ENCODE measurements around the gene UHRF1. TPM values are rescaled to one million over a fixed set of nuclear protein-coding genes. Genes with fewer than 3 reads are reported as not detected.
"Not testable (repeated sequence)": the region's sequence is repeated elsewhere in the genome, so short reads cannot be mapped to it uniquely, and the experiment has no call there.

The UHRF1 gene
- total and polyA plus RNA-seq, 9 donors: 19.2 to 42.5 (median 33.0) TPM

GRCh38 chr19:4873930-4874329, 35.4 kb upstream of the UHRF1 start:
- peaks cover 20% of the 10 kb centered on the region for H3K4me1 ChIP-seq (ENCODE audit: control insufficient read depth, insufficient read depth, low read length)
- H3K27ac ChIP-seq (ENCODE audit: low read length): no peak overlapping the region
- WGBS (ENCODE audit: insufficient coverage): 84% methylated on average over 3 of the region's 3 CpGs
- no peaks in the 10 kb centered on the region for H3K36me3 ChIP-seq (ENCODE audit: control insufficient read depth, insufficient read depth, low read length)
- no peaks in the 10 kb centered on the region for H3K9me3 ChIP-seq (replicated peaks; ENCODE audit: control insufficient read depth, low read depth, low read length)
- no peak for DNase-seq
- no peaks in the 10 kb centered on the region for H3K27me3 ChIP-seq (ENCODE audit: control insufficient read depth, insufficient read depth, low read length)
- no peak overlapping the region for H3K4me3 ChIP-seq (ENCODE audit: low read length)

GRCh38 chr19:4877753-4878490, 31.4 kb upstream of the UHRF1 start:
- no peaks in the 10 kb centered on the region for H3K36me3 ChIP-seq (ENCODE audit: control insufficient read depth, insufficient read depth, low read length)
- no peak overlapping the region for H3K4me3 ChIP-seq (ENCODE audit: low read length)
- no peaks in the 10 kb centered on the region for H3K27me3 ChIP-seq (ENCODE audit: control insufficient read depth, insufficient read depth, low read length)
- 32% methylated on average over 26 of the region's 30 CpGs for WGBS (ENCODE audit: insufficient coverage)
- H3K27ac ChIP-seq (ENCODE audit: low read length): peak overlapping the region; percentile 92
- H3K9me3 ChIP-seq (replicated peaks; ENCODE audit: control insufficient read depth, low read depth, low read length): no peaks in the 10 kb centered on the region
- H3K4me1 ChIP-seq (ENCODE audit: control insufficient read depth, insufficient read depth, low read length): peaks cover 25% of the 10 kb centered on the region
- peak; percentile 81 for DNase-seq

GRCh38 chr19:4878491-4878968, 30.8 kb upstream of the UHRF1 start:
- 9% methylated on average over 19 of the region's 23 CpGs for WGBS (ENCODE audit: insufficient coverage)
- Histone ChIP-seq H3K4me3 (ENCODE audit: low read length) (no peak overlapping the region), H3K36me3 (ENCODE audit: control insufficient read depth, insufficient read depth, low read length) (no peaks in the 10 kb centered on the region), H3K9me3 (replicated peaks; ENCODE audit: control insufficient read depth, low read depth, low read length) (no peaks in the 10 kb centered on the region), H3K27me3 (ENCODE audit: control insufficient read depth, insufficient read depth, low read length) (no peaks in the 10 kb centered on the region), H3K27ac (ENCODE audit: low read length) (peak overlapping the region; percentile 92), H3K4me1 (ENCODE audit: control insufficient read depth, insufficient read depth, low read length) (peaks cover 25% of the 10 kb centered on the region)
- peak; percentile 72 for DNase-seq

GRCh38 chr19:4879041-4879440, 30.3 kb upstream of the UHRF1 start:
- WGBS (ENCODE audit: insufficient coverage): 79% methylated on average over 6 of the region's 11 CpGs
- Histone ChIP-seq H3K9me3 (replicated peaks; ENCODE audit: control insufficient read depth, low read depth, low read length) (no peaks in the 10 kb centered on the region), H3K4me3 (ENCODE audit: low read length) (no peak overlapping the region), H3K27me3 (ENCODE audit: control insufficient read depth, insufficient read depth, low read length) (no peaks in the 10 kb centered on the region), H3K36me3 (ENCODE audit: control insufficient read depth, insufficient read depth, low read length) (no peaks in the 10 kb centered on the region), H3K27ac (ENCODE audit: low read length) (peak overlapping the region; percentile 92), H3K4me1 (ENCODE audit: control insufficient read depth, insufficient read depth, low read length) (peaks cover 25% of the 10 kb centered on the region)
- no peak for DNase-seq

- not testable (repeated sequence) for H3K27me3 ChIP-seq (ENCODE audit: control insufficient read depth, insufficient read depth, low read length); H3K4me3 ChIP-seq (ENCODE audit: low read length); H3K9me3 ChIP-seq (replicated peaks; ENCODE audit: control insufficient read depth, low read depth, low read length); H3K27ac ChIP-seq (ENCODE audit: low read length); DNase-seq; H3K36me3 ChIP-seq (ENCODE audit: control insufficient read depth, insufficient read depth, low read length)
- WGBS (ENCODE audit: insufficient coverage): 86% methylated on average over 2 of the region's 6 CpGs
- peaks cover 16% of the 10 kb centered on the region for H3K4me1 ChIP-seq (ENCODE audit: control insufficient read depth, insufficient read depth, low read length)
Observed at GRCh38 chr19:4882874-4883273, 26.4 kb upstream of the UHRF1 start.

- H3K36me3 ChIP-seq (ENCODE audit: control insufficient read depth, insufficient read depth, low read length); H3K4me3 ChIP-seq (ENCODE audit: low read length); H3K27ac ChIP-seq (ENCODE audit: low read length); H3K27me3 ChIP-seq (ENCODE audit: control insufficient read depth, insufficient read depth, low read length); DNase-seq; H3K4me1 ChIP-seq (ENCODE audit: control insufficient read depth, insufficient read depth, low read length); H3K9me3 ChIP-seq (replicated peaks; ENCODE audit: control insufficient read depth, low read depth, low read length): not testable (repeated sequence)
- WGBS (ENCODE audit: insufficient coverage): no CpG with 5 or more reads among the region's 6 CpGs
Observed at GRCh38 chr19:4884993-4885392, 24.3 kb upstream of the UHRF1 start.

GRCh38 chr19:4887803-4888202, 21.5 kb upstream of the UHRF1 start:
- no CpG with 5 or more reads among the region's 6 CpGs for WGBS (ENCODE audit: insufficient coverage)
- not testable (repeated sequence) for H3K4me1 ChIP-seq (ENCODE audit: control insufficient read depth, insufficient read depth, low read length)

GRCh38 chr19:4889034-4889815, 20.1 kb upstream of the UHRF1 start:
- H3K27ac ChIP-seq (ENCODE audit: low read length): no peak overlapping the region
- no peak overlapping the region for H3K4me3 ChIP-seq (ENCODE audit: low read length)
- WGBS (ENCODE audit: insufficient coverage): 44% methylated on average over 4 of the region's 14 CpGs
- no peaks in the 10 kb centered on the region for H3K9me3 ChIP-seq (replicated peaks; ENCODE audit: control insufficient read depth, low read depth, low read length)
- H3K27me3 ChIP-seq (ENCODE audit: control insufficient read depth, insufficient read depth, low read length): no peaks in the 10 kb centered on the region
- peaks cover 2% of the 10 kb centered on the region for H3K4me1 ChIP-seq (ENCODE audit: control insufficient read depth, insufficient read depth, low read length)
- DNase-seq: no peak
- no peaks in the 10 kb centered on the region for H3K36me3 ChIP-seq (ENCODE audit: control insufficient read depth, insufficient read depth, low read length)

More at GRCh38 chr19:4887803-4888202, 21.5 kb upstream of the UHRF1 start:
- not testable (repeated sequence) for H3K27me3 ChIP-seq (ENCODE audit: control insufficient read depth, insufficient read depth, low read length); H3K9me3 ChIP-seq (replicated peaks; ENCODE audit: control insufficient read depth, low read depth, low read length); H3K36me3 ChIP-seq (ENCODE audit: control insufficient read depth, insufficient read depth, low read length); H3K27ac ChIP-seq (ENCODE audit: low read length); DNase-seq; H3K4me3 ChIP-seq (ENCODE audit: low read length)

GRCh38 chr19:4891066-4891465, 18.2 kb upstream of the UHRF1 start:
- no peaks in the 10 kb centered on the region for H3K36me3 ChIP-seq (ENCODE audit: control insufficient read depth, insufficient read depth, low read length)
- no peaks in the 10 kb centered on the region for H3K27me3 ChIP-seq (ENCODE audit: control insufficient read depth, insufficient read depth, low read length)
- no peaks in the 10 kb centered on the region for H3K9me3 ChIP-seq (replicated peaks; ENCODE audit: control insufficient read depth, low read depth, low read length)
- 85% methylated on average over 22 of the region's 22 CpGs for WGBS (ENCODE audit: insufficient coverage)
- H3K4me1 ChIP-seq (ENCODE audit: control insufficient read depth, insufficient read depth, low read length): peaks cover 12% of the 10 kb centered on the region
- DNase-seq: no peak
- no peak overlapping the region for H3K4me3 ChIP-seq (ENCODE audit: low read length)
- H3K27ac ChIP-seq (ENCODE audit: low read length): no peak overlapping the region

GRCh38 chr19:4892962-4893361, 16.3 kb upstream of the UHRF1 start:
- WGBS (ENCODE audit: insufficient coverage): no CpG with 5 or more reads among the region's 11 CpGs
- H3K4me1 ChIP-seq (ENCODE audit: control insufficient read depth, insufficient read depth, low read length): peaks cover 22% of the 10 kb centered on the region
- H3K36me3 ChIP-seq (ENCODE audit: control insufficient read depth, insufficient read depth, low read length); H3K27me3 ChIP-seq (ENCODE audit: control insufficient read depth, insufficient read depth, low read length); H3K9me3 ChIP-seq (replicated peaks; ENCODE audit: control insufficient read depth, low read depth, low read length); DNase-seq; H3K4me3 ChIP-seq (ENCODE audit: low read length); H3K27ac ChIP-seq (ENCODE audit: low read length): not testable (repeated sequence)

All from muscle of leg (tissue), 11 donors.